Activated T-cell treated with anti-CD3 and anti-CD28 coated beads, Interleukin-2, amount 50 U/mL, for 1 hour (primary cell): ENCODE measurements around the gene ALDH3B1.

ENCODE experiments used
- DNase-seq: peaks from one replicate; pipeline ENCODE4 v3.0.0-alpha.2; 2020

ALDH3B1 gene

GRCh38 chr11:68047437-68048290 lies 37.5 kb downstream of the ALDH3B1 start:
- no peak for DNase-seq

- DNase-seq: no peak
These were observed 38.8 kb downstream of the ALDH3B1 start for GRCh38 chr11:68048681-68049508.

GRCh38 chr11:68049509-68050370 lies 39.6 kb downstream of the ALDH3B1 start:
- DNase-seq: peak; percentile 18

GRCh38 chr11:68050371-68050841 lies 40.3 kb downstream of the ALDH3B1 start:
- no peak for DNase-seq

GRCh38 chr11:68051191-68052136 lies 41.3 kb downstream of the ALDH3B1 start:
- DNase-seq: peak; percentile 29

GRCh38 chr11:68052137-68052873 lies 42.2 kb downstream of the ALDH3B1 start:
- DNase-seq: no peak

- DNase-seq: no peak
These were observed 43.0 kb downstream of the ALDH3B1 start for GRCh38 chr11:68053117-68053516.

- DNase-seq: no peak
These were observed 44.1 kb downstream of the ALDH3B1 start for GRCh38 chr11:68053981-68054812.

- DNase-seq: no peak
These were observed 46.5 kb downstream of the ALDH3B1 start for GRCh38 chr11:68056317-68057285.

- DNase-seq: peak; percentile 15
These were observed 47.7 kb downstream of the ALDH3B1 start for GRCh38 chr11:68057807-68058206.

- DNase-seq: no peak
These were observed 51.4 kb downstream of the ALDH3B1 start for GRCh38 chr11:68061508-68061907.

- no peak for DNase-seq
These were observed 54.8 kb downstream of the ALDH3B1 start for GRCh38 chr11:68064926-68065325.

GRCh38 chr11:68065841-68066240 lies 55.7 kb downstream of the ALDH3B1 start:
- no peak for DNase-seq

- no peak for DNase-seq
These were observed 56.6 kb downstream of the ALDH3B1 start for GRCh38 chr11:68066742-68067141.

- no peak for DNase-seq
These were observed 57.9 kb downstream of the ALDH3B1 start for GRCh38 chr11:68067991-68068390.

- DNase-seq: no peak
These were observed 61.3 kb downstream of the ALDH3B1 start for GRCh38 chr11:68071281-68072048.

- no peak for DNase-seq
These were observed 64.6 kb downstream of the ALDH3B1 start for GRCh38 chr11:68074584-68075352.
